ENCODE results near the gene FOXI2.
A peak's percentile ranks its signal among the peaks of the same experiment; 100 is the strongest.

The FOXI2 gene

DNA sequence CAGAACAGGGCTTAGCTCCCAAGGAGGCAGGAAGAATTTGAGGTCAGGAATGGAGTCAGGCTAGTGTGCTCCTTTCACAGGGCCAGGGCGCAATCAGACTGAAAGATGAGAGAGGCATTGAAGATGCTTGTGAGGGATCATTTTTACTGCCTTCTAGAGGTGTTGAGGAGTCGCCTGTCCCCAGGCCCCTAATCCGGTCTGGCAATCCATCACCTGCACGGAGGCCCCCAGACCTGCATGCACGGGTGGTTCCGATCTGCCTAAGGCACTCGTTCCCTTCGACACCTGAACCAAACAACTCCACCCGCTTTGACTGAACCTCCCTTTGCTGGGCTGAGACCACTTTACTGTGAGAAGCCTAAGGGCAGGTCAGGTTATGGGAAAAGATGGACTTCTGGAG, 8.0 kb downstream of the FOXI2 start:
- no peak for DNase-seq

- no peak for DNase-seq
Observed at GRCh38 chr10:127745861-127746260, 8.9 kb downstream of the FOXI2 start.

GRCh38 chr10:127755753-127756152, 18.8 kb downstream of the FOXI2 start:
- DNase-seq = peak; percentile 68 to 78 (median 72)

DNA sequence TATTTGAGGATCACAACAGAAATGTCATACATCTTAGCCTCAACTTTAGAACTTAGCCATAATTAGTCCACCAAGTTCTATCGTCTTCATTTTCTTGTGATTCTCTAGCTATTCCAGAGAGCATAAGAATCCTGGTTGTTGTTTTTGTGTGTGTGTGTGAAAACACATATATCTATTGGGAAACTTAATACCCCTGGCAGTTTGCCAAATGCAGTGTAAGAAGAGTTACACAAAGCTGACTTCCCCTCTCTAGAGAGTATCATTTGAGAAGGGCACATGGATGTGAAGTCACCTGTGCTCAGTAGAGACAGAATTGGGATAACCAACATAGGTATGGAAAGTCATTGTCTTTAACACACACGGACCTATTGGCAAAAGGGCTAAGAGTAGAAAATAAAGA, 19.3 kb downstream of the FOXI2 start:
- DNase-seq = peak in 2 of 4 experiments; percentile 25 to 39

DNA sequence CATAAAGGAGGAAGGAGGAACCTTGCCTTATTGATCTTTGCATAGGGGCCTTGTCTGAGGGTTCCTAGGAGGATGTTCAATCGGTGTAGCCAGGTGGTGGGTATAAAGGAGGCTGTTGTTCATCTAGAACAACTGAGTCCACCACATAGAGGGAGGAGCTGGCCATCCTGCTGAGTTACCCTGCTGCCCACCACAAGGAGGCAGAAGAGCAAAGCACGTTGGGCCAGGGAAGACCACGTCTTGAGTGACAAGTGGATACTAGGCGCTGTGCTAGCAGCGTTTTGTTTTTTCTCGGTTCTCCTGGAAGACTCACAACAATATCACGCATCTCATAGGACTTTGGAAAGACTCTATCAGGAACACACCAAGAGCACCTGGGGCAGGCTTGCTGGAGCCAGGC, 20.0 kb downstream of the FOXI2 start:
- no peak for DNase-seq

DNA sequence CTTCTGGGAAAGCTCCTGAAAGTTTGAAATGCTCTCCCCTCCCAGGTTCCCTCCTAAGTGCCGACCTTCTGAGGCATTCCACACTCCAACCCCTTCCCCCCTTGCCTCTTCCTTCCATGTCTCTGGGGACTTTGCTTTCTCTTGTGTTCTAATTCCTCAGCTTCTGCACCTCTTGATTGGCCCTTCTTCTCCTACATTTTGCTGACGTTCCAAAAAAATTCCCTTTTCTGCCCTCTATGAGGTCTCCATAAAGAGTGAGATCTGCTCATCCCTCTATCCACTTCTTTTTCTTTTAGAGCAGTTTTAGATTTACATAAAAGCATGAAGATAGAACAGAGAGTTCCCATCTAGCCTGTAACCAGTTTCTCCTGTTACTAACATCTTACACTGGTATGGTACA, 22.3 kb downstream of the FOXI2 start:
- DNase-seq = no peak

DNA sequence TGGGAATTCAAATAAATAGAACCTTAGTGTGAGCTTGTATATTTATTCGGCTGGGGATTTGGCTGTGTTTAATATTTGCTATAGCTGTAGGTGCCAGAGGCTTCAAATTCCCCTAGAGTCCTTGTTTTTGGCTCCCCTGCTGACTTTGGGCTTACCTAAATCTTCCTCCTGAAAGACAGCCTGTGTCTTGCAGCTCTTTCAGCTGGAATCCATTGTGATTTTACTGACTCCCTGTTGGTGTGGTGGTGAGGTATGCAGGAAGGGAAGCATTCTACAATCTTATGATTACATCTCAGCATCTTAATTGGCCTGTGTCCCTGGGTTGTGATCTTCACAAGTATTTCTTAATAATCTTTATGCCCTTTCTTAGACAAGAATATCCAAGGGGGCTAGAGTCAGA, 25.9 kb downstream of the FOXI2 start:
- no peak for DNase-seq

DNA sequence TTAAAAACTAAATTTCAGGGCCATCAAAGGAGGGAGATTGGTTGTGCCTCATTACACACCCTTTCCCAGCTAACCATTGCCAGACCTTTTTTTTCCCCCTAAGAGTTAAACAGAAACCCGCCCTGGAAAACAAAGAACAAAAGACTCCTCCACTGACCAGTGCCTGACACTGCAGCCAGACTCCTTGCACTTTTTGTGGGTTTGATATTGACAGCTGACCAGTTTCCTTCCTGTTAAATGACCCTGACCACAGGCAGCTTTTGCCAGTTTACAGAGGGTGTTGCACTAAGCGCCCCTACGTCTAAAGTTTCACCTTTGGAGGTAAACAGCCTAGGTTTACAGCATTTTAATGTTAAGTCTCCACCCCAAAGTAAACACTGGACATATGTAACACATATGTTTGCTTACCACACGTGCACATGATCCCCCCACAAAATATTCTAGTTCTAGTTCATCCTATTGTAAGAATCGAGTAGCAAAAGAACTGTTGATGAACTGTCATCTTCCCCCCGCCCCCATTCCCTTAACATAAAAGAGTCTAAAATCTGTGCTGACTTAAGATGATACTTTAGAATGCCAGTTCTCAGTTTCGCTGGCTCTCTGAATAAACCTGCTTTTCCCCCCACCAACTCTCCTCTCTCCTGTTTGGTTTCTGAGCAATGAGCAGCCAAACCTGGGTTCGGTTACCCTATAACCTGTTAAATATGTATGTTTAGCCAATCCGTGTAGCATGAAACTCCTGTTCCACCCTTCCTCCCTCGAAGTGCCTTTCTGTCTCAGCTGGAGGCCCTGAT, 38.0 kb downstream of the FOXI2 start:
- no peak for DNase-seq

- no peak for DNase-seq
Observed at GRCh38 chr10:127776816-127777215, 39.8 kb downstream of the FOXI2 start.

- no peak for DNase-seq
Observed at GRCh38 chr10:127781412-127781811, 44.4 kb downstream of the FOXI2 start.

DNA sequence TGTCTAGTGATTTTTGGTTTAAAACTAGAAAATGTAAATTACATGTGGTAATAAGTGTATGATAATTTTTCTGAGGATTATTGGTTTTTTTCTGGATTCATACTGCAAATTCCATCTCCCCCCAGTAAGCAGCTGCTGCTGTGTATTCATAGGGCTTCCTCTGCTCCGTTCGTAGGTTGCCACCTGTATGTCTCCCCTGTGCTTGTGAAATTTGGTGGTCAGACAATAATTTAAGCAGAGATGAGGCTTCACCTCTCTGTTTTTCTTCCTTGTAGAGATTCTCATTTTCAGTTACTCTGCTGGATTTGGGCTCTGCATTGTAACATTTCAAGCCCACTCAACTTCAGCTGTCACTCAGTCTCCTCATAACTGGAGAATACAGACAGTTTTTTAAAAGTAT, 50.9 kb downstream of the FOXI2 start:
- no peak for DNase-seq

DNA sequence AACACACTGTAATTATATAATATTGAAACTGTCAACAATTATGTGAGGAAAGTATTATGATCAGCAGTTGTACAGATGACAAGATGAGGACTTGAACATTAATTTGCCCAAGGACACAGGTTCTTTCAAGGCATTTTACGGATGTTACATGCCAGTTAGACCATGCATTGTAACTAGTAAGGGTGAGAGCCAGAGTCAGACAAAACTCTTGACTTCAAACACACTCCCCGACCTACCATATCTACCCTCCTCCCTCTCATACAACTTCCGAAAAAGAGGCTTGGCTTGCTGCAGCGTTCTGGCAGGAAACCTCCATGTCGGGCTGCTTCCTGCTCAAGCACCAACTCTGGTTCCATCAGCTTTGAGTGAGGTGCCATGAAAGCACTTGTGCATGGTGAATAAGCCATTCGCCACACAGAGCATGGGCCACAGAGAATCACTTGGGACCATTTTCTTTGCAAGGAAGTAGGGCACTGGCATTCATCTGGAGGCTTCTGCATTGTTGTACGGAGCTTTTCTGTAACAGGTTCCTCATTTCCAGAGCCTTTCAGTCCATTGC, 53.2 kb downstream of the FOXI2 start:
- DNase-seq = peak in 2 of 4 experiments; percentile 1 to 28

All from suppressor macrophage (primary cell).